ENCODE measurements around the gene GPX7.

DNA sequence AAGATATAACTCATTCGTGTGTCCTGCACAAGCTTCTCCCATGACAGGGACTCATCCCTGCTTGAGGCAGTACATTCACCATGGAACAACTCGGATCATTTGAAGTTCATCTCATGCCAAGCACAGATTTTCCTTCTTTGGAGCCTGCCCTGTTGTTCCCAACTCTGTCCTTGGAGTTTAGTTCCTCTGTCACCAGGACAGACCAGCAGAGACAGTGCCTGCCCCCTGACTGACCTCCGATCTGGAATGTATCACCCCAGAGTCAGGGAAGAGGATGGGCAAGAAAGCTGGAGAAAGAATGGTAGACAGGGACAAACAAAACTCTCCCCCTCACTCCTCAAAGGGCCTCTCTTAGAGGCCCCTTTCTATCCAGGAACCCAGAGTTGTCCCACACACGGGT, 35.8 kb downstream of the GPX7 start:
- TF ChIP-seq, protein P1, sequence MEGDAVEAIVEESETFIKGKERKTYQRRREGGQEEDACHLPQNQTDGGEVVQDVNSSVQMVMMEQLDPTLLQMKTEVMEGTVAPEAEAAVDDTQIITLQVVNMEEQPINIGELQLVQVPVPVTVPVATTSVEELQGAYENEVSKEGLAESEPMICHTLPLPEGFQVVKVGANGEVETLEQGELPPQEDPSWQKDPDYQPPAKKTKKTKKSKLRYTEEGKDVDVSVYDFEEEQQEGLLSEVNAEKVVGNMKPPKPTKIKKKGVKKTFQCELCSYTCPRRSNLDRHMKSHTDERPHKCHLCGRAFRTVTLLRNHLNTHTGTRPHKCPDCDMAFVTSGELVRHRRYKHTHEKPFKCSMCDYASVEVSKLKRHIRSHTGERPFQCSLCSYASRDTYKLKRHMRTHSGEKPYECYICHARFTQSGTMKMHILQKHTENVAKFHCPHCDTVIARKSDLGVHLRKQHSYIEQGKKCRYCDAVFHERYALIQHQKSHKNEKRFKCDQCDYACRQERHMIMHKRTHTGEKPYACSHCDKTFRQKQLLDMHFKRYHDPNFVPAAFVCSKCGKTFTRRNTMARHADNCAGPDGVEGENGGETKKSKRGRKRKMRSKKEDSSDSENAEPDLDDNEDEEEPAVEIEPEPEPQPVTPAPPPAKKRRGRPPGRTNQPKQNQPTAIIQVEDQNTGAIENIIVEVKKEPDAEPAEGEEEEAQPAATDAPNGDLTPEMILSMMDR (conservative IDR thresholded peaks at IDR 0.05): no peak
- TF ChIP-seq EZH2 (IDR thresholded peaks at IDR 0.05; ENCODE audit: low read depth): no peak
